ENCODE measurements around the gene PCNX4.

Gene PCNX4

DNA sequence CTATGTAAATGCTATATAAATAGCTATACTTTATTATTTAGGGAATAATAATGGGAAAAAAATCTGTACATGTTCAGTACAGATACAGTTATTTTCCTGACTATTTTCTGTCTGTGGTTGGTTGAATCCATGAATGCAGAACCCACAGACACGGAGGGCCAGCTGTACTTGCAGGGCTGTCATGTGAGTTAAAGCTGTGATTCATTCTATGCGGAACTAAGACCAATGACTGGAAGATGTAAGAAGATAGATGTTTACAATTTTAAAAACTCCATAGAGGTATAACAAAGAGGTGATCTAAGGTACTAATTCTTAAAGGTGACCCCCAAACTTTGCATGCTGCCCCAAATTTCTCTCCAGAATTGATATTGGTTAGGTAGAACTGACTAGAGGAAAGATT lies 14.6 kb downstream of the PCNX4 start:
- DNase-seq, result no peak

DNA sequence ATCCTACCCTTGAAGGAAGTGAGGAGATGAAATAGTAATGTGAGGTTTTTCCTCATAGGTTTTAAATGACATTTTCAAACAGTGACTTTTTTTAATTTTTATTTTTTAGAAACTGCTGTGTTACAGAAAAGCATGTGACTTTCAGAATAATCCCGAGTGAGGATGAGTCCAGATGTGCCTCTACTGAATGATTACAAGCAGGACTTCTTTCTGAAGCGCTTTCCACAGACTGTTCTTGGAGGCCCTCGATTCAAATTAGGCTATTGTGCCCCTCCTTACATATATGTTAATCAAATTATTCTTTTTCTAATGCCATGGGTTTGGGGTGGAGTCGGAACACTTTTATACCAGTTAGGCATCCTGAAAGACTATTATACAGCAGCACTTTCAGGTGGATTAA lies 15.8 kb downstream of the PCNX4 start:
- no peak for DNase-seq

DNA sequence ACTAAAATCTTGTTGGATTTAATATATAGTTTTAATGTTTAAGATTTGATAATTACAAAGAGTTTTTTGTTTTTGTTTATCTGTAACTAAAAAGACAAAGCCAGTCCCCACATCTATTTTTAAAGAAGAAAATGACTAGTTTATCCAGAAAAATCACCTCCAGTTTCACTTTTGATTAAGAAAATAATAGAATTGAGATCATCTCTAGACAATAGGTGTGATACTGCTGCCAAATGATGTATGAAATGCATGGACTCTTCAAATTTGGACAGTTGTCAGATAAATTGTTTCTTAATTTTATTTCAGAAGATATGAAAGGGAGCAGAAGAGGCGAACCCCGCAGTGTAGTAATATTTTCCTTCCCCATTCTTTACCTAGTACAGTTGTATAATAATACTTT lies 20.0 kb downstream of the PCNX4 start:
- DNase-seq, result no peak

DNA sequence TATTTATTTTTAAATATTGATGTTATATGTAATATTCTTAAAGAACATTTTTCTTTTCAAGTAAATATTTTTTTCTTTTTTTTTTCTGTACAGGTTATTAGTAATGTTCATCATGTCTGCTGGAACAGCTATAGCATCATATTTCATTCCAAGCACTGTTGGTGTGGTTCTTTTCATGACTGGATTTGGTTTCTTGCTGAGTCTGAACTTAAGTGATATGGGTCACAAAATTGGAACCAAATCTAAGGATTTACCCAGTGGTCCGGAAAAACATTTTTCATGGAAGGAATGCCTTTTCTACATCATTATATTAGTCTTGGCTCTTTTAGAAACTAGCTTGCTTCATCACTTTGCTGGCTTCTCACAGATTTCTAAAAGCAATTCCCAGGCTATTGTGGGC lies 23.2 kb downstream of the PCNX4 start:
- DNase-seq, result no peak

DNA sequence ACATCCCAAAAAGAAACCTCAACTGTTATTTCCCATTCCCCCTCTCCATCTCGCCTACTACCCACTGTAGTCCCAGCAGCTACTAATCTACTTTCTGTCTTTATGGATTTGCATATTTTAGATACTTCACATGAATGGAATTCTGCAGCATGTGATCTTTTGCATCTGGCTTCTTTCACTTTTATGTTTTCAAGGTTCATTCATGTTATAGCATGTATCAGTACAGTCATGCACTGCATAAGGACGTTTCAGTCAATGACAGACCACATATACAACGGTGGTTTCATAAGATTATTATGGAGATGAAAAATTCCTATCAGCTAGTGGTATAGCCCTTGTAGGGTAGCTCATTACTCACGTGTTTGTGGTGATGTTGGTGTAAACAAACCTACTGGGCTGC lies 24.5 kb downstream of the PCNX4 start:
- DNase-seq, result no peak

DNA sequence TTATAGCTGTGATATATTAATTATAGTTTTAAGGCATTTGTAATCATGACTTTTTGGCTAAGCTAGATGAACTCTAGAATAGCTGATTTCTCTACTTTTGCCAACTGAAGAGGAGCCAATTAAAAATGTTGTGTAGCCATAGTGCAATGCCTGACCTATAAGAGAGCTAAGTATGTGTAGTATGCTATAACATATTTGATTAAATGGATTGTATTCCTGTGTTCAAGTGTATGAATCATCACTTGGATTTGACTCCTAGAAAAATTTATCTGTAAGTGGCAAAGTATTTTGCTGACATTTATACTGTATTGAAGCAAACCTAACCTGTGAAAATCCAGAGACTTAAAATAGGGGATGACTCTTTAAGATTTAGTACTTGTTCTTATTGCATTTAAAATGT lies 34.2 kb downstream of the PCNX4 start:
- DNase-seq, result no peak

DNA sequence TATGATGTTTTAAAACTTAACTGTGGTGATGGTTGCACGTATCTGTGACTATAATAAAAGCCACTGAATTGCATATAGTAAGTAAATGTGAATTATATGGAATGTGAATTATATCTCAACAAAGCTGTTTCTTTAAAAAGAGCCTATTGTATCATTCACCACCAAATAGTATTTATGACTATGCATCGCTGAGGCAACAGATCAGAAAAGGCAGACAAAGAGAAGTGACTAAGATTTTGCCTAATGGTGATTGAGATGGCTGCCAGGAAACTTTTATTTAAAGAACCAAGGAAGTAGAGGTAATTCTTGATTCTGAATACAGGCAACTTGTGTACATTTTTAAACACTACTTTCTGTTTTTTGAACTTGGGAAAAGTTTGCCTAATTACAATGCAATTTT lies 41.8 kb downstream of the PCNX4 start:
- no peak for DNase-seq

DNA sequence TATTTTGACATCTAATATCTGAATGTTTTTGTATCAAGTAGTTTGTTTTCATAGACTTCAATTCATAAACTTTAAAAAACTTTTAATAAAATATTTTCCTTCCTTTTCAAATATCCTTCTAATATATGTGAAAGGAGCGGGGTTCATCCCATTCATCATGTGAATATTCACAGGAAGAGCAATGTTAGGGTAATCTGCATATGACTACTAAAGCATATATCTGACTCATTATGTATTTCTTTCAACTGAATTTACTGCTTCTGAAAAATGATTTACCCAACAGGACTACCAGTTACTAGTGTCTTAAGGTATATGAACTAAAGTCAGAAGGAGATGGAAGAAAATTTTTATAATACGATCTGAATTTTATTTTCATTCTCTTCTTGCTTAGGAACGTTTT lies 43.0 kb downstream of the PCNX4 start:
- DNase-seq, result no peak

DNA sequence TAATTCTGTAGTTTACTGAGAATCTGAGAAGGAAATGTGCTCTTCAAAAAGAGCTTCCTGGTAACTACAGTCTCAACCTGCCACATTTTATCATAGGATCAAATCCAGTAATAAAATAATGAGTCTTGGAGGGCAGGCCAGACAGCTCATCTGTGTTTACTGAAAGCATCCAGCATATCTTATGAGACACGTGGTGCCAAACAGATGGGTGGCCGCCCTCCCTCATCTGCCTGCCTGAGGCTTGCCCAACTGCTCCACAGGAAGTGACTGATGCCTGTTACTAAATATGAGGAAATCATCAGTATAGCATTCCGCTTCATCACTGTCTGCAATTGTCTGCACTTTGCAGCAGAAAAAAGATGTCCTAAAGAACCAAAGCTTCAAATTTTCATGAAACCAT lies 60.0 kb downstream of the PCNX4 start:
- DNase-seq, result peak; percentile 89

DNA sequence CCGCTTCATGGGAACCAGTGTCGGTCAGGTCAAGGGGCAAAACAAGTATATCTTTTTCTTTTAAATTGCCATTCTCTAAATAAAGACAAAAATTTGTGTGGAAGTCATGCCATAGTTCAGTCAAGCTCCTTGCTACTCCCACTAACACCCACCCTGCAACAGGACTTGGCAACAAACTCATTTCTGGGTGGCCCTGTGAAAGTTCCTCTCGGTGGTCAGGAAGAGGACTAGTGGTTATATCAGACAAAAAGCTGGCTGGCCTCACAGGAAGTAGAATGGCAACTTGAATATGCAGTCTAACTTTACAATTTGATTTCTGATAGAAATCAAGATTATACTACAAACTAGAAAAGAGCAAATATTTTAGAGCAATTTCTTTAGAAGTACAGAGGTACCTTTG lies 62.3 kb downstream of the PCNX4 start:
- no peak for DNase-seq

DNA sequence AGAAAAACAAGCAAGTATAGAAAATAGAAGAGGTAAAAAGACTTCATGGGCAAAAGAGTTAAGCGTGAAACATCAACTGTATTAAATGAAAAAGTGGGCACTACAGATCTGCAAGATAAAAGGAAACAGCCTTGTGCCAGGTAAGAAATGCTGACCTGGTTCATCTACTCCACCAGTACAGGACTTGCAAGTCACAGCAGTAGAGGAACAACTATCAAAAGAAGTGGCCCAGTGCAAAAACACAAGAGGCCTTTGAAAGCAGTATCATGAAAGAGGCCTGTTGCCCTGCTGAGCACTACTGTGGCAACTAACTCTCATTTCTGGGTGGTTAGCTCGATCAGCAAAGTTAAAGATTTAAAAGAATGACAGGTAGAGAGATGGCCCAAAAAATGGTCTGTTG lies 62.9 kb downstream of the PCNX4 start:
- no peak for DNase-seq

DNA sequence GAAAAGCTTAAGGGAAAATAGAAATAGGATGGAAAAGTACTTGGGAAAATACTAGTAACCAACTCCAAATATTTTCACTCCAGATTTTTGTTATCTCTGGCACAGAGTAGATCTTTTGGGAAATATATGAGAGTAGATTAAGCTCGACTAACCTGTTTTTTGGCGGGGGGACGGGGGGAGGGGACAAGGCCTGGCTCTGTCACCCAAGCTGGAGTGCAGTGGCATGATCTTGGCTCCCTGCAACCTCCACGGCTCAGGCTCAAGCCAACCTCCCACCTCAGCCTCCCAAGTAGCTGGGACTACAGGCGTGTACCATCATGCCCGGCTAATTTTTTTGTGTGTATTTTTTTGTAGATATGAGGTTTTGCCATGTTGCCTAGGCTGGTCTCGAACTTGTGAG lies 68.7 kb downstream of the PCNX4 start:
- no peak for DNase-seq

DNA sequence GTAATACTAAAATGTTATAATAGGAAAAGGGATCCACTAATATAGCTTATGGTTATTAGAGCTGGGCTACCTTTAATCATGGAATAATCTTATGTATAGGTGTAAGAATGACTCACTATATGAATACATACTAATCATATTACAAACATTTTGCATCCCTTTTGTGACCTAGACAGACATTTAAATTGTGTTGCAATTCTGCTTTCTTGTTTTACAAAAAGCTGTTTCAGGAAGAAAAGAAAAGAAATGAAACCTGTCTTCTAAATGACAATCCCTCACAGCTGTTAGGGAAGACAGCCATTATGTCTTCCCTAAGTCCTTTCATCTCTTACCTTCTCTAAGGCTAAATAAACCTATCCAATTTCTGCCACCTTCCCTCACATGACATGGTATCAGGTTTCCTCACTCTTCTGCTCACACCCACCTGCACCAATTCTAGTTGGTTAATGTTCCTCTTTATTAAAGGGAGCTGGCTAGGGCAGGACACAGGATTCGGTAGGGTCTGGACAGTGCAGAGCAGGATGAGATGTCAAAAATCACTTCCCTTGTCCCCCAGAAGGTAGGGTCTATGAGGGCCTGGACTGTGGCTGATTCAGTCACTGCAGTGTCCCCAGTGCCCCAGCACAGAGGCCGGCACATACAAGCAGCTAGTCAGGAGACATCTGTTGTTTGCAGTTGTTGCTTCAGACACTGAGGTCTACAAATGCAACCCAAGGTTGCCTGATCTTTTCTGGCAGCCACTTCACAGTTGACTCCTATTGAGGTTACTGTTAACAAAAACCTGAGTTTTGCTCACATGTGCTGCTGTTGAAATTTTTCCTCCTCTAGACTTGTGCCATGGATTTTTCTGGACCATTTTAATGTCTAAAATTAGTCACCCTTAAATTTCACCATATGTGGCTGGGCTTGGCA lies 69.7 kb downstream of the PCNX4 start:
- peak; percentile 85 for DNase-seq

DNA sequence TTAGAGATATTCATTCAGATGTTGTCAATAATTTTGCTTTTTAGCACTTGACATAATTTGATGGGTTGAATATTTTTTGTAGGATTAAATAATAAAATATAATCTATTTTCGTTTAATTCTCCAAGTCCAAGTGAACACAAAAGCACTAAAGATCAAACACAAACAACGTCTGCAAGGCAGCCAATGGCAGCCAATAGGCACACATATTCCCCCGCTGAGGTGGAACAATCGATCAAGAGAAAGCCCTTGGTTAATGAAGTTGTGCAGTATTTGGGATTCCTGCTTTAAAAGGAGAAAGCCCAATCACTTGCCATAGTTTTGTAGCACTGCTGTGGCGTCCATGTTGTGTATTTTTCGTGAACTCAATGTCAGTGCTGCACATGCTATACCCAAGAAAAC lies 72.0 kb downstream of the PCNX4 start:
- DNase-seq, result no peak

DNA sequence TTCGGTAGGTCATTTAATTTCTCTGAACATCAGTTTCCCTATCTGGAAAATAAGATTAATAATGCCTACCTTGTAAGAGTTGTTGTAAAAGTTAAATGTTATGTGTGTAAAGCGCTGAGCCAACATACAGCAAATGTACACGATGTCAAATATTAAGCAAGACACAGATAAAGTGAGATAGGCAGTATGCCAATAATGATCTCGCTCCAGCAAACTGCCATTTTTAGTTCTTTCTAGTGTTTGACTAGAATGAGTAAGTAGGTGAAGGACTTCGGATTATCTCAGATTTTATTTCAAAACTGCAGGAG lies 72.6 kb downstream of the PCNX4 start:
- DNase-seq, result no peak

DNA sequence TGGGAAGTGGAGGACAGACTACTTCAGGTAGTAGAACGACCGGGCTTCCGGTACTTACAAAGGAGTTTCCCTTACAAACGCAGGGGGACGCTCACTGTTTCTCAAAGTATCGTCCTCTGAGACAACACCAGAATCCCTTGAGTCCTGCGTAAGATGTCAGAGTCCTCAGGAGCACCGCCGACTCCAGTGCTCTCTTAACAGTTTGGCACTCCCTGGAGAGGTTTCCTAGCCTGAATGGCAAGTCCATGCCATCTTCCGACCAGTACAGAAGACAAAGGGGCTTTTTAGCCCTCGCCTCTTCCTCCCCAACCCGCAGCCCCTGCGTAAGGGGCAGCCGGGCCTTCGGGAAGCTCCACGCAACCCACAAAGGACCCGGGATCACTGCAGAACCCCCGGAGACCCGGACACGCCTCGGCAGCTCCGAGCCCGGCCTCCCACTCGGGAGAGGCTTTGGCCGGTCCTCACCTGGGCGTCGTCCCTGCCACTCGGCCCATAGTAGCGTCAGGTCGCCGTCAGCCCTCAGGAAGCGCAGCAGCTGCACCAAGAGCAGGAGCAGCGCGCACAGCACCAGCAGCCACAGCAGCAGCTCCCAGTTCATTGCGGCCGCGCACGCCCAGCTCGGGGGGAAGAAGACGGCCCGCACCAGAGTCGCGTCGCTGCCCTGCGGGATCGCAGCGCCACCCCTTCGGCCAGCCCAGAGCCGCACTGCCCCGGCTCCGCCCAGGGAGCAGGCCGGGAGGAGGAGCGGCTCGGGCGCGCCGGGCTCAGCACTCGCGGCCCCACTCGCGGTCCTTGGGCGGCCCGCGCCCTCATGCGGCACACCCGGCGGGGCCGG lies 73.2 kb downstream of the PCNX4 start, which contains the start of gene DHRS7:
Gene DHRS7, minus strand, starts transcription at position 687 of the 835 bp plus-strand sequence. Its CDS starts 89 bp downstream, at position 598.
- peak; percentile 90 for DNase-seq

DNA sequence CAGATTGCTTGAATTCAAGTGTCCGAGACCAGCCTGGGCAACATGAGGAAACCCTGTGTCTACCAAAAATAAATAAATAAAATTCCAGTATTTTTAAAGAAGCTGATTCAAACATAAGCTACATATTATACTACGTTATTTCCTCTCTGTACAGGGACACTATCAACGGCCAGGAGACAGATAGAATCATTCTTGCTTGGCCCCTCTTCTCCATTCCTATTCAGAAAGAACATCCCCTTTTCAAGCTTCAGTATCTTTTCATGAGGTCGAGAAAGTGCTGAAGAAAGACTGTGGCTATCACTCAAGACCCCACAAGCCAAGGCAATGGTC lies 73.8 kb downstream of the PCNX4 start:
- DNase-seq, result no peak

DNA sequence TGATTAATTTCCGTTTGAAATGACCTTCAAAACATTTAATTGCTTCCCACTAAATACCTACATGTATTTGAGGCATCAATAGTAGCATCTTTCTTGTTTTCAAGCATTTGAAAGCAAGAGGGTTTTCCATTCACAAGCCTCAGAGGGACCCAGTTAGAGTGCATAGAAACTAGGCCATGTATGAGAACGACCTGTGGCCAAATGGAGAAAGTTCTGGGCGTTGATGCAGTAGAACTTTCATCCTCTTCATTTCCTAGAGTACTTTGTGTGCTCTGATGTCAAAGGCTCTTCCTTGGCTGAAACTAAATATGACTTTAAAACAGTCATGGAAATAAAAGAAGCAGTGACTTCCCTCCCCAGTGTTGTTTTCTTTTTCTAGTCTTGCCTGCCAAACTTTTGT lies 74.4 kb downstream of the PCNX4 start:
- no peak for DNase-seq

DNA sequence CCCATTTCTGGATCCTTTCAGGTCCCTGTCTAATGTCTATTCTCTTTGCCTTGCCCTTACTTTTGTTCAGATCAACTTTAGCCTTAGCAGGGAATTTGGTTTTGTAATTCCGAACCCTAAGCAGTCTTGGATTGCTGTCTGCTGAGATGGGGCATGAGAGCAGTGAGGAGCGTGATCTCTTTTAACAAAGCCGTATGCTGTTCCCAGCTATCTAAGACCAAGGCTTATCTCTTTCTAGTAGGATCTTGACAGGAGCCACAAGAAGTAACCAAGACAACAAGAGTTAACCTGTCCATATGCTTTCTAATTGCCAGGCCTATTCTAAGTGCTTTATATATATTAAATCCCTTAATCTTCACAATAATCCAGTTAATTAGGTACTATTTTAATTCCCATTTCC lies 78.0 kb downstream of the PCNX4 start:
- no peak for DNase-seq

DNA sequence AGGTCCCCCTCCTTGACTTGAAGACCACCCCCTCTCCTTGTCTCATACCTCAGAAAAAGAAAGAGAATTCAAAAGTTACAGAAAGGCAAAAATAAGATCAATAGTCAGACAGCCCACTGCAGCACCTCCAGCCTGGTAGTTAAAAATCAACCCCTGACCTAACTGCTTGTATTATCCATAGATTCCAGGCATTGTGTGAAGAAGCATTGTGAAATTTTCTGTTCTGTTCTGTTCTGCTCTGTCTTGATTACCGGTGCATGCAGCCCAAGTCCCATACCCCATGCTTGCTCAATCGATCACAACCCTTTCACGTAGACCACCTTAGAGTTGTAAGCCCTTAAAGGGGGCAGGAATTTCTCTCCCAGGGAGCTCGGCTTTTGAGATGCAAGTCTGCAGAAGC lies 79.2 kb downstream of the PCNX4 start:
- no peak for DNase-seq

DNA sequence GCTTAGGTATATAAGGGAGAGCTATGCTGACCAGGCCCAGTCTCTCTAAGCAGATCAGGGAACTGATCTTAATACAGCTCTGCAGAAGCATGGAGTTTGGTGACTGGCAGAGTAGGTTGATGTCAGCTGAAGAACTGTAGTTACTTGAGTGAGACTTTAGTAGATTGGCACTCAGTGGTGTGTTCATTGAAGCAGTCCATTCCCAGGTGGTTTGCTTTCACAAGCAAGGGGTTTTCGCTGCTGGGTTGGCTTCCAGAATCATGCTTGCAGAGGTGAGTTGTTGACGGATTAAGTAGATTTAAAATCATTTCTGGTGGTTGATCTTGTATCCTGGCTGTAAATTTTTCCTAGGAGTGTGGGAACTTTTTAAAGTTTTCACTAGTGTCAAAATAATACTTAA lies 80.0 kb downstream of the PCNX4 start:
- no peak for DNase-seq

DNA sequence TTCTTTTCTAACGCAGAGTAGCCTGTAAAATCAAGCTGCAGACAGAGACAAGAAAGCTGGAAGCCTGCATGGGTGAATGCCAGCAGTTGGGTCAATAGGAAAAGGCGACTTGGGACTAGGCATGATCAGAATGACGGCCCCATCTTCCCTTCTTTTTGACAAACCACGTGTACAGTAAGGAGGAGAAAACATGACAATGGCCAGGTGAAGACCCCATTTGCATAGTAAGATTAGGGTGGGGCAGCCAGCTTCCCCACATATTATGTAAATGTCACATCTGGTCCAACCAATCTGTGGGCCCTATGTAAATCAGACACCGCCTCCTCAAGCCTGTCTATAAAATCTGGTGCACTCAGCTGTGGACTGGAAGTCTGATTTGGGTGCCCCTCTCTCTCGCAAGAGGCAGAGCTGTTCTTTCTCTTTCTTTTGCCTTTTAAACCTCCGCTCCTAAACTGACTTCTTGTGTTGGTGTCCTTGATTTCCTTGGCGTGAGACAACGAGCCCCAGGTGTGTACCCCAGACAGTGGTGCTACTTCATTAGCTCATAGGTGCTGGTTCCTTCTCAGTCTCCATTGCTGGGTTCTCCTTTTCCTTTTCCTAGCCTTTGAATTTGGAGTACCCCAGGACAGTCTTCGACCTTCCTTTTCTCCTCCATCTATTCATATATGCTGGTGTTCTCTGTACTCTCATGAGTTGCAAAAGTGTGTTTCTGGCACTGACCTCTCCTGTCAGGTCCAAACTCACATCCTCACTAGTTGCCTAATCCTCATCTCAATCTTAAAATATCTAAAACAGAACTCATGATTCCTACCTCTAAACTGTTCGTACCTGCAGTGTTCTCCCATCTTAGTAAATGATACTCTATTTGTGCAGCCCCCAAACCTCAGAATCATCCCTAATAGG lies 82.9 kb downstream of the PCNX4 start:
- no peak for DNase-seq

DNA sequence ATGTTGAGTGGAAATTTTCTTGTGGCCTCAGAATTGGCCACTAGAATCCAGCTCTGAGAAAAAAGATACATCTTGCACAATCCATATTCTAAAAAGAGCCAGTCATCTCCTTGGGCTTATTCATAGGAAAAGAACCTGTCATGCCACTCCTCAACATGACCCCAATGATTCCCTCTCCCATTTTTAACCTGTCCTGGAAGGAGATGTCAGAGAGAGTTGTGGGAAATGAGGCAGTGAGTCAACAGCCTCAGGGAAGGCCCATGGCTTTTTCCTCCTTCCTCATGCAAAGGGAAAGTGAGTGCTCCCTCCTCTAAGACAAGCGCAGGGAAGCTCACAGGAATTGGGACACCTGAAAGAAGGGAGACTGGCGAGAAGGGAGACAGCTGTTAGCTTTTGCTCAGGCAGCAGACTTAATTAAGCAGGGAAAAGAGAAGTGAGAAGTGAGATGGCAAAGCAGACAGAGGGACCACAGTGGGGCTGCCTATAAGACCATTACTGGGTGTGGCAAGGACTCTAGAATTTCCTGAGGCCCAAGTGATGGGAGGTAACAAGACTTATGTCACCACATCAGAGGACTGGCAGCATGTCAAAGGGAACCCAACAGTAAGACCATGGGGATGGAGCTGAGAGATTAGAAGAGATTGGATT lies 83.7 kb downstream of the PCNX4 start:
- DNase-seq, result no peak
